HEK293T (cell line): ENCODE measurements around the gene BANK1.

Experiments
- CTCF ChIA-PET: fragments of 350-600 bp; formaldehyde crosslinking; extraction: SDS; loops from one replicate; lab custom pipeline; 2021; ENCODE audit warnings: antibody characterized with exemption, inconsistent platforms; lab: Yijun Ruan, JAX
- POLR2A ChIA-PET: fragments of 350-600 bp; formaldehyde crosslinking; extraction: SDS; loops from one replicate; lab custom pipeline; 2020; ENCODE audit warnings: antibody characterized with exemption, inconsistent platforms; lab: Yijun Ruan, JAX
- DNase-seq: peaks from one replicate; pipeline ENCODE4 v3.0.0; 2012; ENCODE audit warnings: mixed read lengths; ENCODE audit errors: extremely low spot score
- ARNT ChIP-seq: fragments of 450-650 bp; IDR thresholded peaks from 2 replicates; pipeline ENCODE4 v1.6.1; 2017; ENCODE audit warnings: mild to moderate bottlenecking
- BHLHE40 ChIP-seq: fragments of 450-650 bp; IDR thresholded peaks from 2 replicates; pipeline ENCODE4 v1.6.1; 2016; ENCODE audit warnings: mild to moderate bottlenecking, moderate library complexity, borderline replicate concordance
- CTBP1 ChIP-seq: fragments of 450-650 bp; IDR thresholded peaks from 2 replicates; pipeline ENCODE4 v1.6.1; 2016; ENCODE audit warnings: borderline replicate concordance
- ELF4 ChIP-seq: fragments of 450-650 bp; IDR thresholded peaks from 2 replicates; pipeline ENCODE4 v1.6.1; 2017; ENCODE audit warnings: antibody characterized with exemption
- FOXA1 ChIP-seq: fragments of 450-650 bp; IDR thresholded peaks from 2 replicates; pipeline ENCODE4 v1.6.1; 2016; ENCODE audit warnings: mild to moderate bottlenecking
- FOXK2 ChIP-seq: fragments of 450-650 bp; IDR thresholded peaks from 2 replicates; pipeline ENCODE4 v1.6.1; 2016; ENCODE audit warnings: mild to moderate bottlenecking
- FOXM1 ChIP-seq: fragments of 450-650 bp; IDR thresholded peaks from 2 replicates; pipeline ENCODE4 v1.6.1; 2017; ENCODE audit warnings: mild to moderate bottlenecking, borderline replicate concordance
- HDGF ChIP-seq: fragments of 450-650 bp; IDR thresholded peaks from 2 replicates; pipeline ENCODE4 v1.6.1; 2017; ENCODE audit warnings: antibody characterized with exemption, borderline replicate concordance
- L3MBTL2 ChIP-seq: fragments of 450-650 bp; conservative IDR thresholded peaks from 2 replicates; pipeline ENCODE4 v1.6.1; 2016; ENCODE audit warnings: mild to moderate bottlenecking
- LEF1 ChIP-seq: fragments of 450-650 bp; IDR thresholded peaks from 2 replicates; pipeline ENCODE4 v1.6.1; 2017; ENCODE audit warnings: mild to moderate bottlenecking, borderline replicate concordance
- NFRKB ChIP-seq: fragments of 450-650 bp; IDR thresholded peaks from 2 replicates; pipeline ENCODE4 v1.6.1; 2016; ENCODE audit warnings: mild to moderate bottlenecking, moderate library complexity
- PKNOX1 ChIP-seq: fragments of 450-650 bp; IDR thresholded peaks from 2 replicates; pipeline ENCODE4 v1.6.1; 2016
- SP1 ChIP-seq: fragments of 450-650 bp; IDR thresholded peaks from 2 replicates; pipeline ENCODE4 v1.6.1; 2017
- SUZ12 ChIP-seq: fragments of 450-650 bp; IDR thresholded peaks from 2 replicates; pipeline ENCODE4 v1.6.1; 2016; ENCODE audit warnings: mild to moderate bottlenecking
- TARDBP ChIP-seq: fragments of 450-650 bp; IDR thresholded peaks from 2 replicates; pipeline ENCODE4 v1.6.1; 2016
- ZNF384 ChIP-seq: fragments of 450-650 bp; IDR thresholded peaks from 2 replicates; pipeline ENCODE4 v1.6.1; 2016

The BANK1 gene

GRCh38 chr4:101973361-101973760 lies 182.8 kb downstream of the BANK1 start:
- DNase-seq, result no peak
- POLR2A ChIA-PET, result no interaction called here
- no peak for TF ChIP-seq LEF1
- CTCF ChIA-PET, result no interaction called here

- no peak for DNase-seq
- CTCF ChIA-PET, result interaction anchor here (0.6 kb wide), 1 partner anchor 1338 kb away, joined by 3 read pairs; no protein-coding TSS in a partner anchor
- POLR2A ChIA-PET, result no interaction called here
- TF ChIP-seq L3MBTL2 (no peak), SP1 (no peak), NFRKB (no peak), HDGF (no peak)
Observed at GRCh38 chr4:101977076-101977475, 186.5 kb downstream of the BANK1 start.

- TF ChIP-seq HDGF (no peak), ZNF384 (no peak), SUZ12 (no peak), ARNT (no peak), SP1 (no peak), FOXM1 (no peak), L3MBTL2 (no peak), PKNOX1 (no peak), NFRKB (no peak), CTBP1 (no peak), FOXK2 (no peak), TARDBP (no peak), FOXA1 (no peak), BHLHE40 (no peak), ELF4 (no peak)
- CTCF ChIA-PET, result interaction anchor here (0.6 kb wide), 1 partner anchor 1130 kb away, joined by 3 read pairs; no protein-coding TSS in a partner anchor
- POLR2A ChIA-PET, result no interaction called here
Observed at GRCh38 chr4:101981756-101982155, 191.2 kb downstream of the BANK1 start.

GRCh38 chr4:101983835-101984234 lies 193.3 kb downstream of the BANK1 start:
- POLR2A ChIA-PET, result no interaction called here
- no peak for TF ChIP-seq SP1
- TF ChIP-seq BHLHE40, result no peak
- TF ChIP-seq FOXM1, result no peak
- no peak for TF ChIP-seq ELF4
- no peak for TF ChIP-seq FOXK2
- TF ChIP-seq L3MBTL2, result no peak
- TF ChIP-seq LEF1, result no peak
- no peak for TF ChIP-seq HDGF
- no peak for TF ChIP-seq NFRKB
- no peak for TF ChIP-seq TARDBP
- TF ChIP-seq ARNT, result no peak
- no peak for TF ChIP-seq PKNOX1
- TF ChIP-seq SUZ12, result no peak
- TF ChIP-seq ZNF384, result no peak
- TF ChIP-seq CTBP1, result no peak
- CTCF ChIA-PET, result interaction anchor here (0.6 kb wide), 1 partner anchor 244 kb away, joined by 4 read pairs; no protein-coding TSS in a partner anchor
- DNase-seq, result no peak

More at GRCh38 chr4:101981756-101982155, 191.2 kb downstream of the BANK1 start:
- no peak for DNase-seq

- CTCF ChIA-PET, result no interaction called here
- DNase-seq, result no peak
- TF ChIP-seq FOXA1 (no peak), ZNF384 (no peak), ARNT (no peak), FOXK2 (no peak)
- POLR2A ChIA-PET, result no interaction called here
Observed at GRCh38 chr4:101987623-101988243, 197.2 kb downstream of the BANK1 start.

- POLR2A ChIA-PET, result no interaction called here
- CTCF ChIA-PET, result interaction anchor here (0.6 kb wide), 2 partner anchors 10 to 268 kb away, joined by 3 read pairs; no protein-coding TSS in a partner anchor
- DNase-seq, result no peak
- TF ChIP-seq SUZ12 (no peak), CTBP1 (no peak), SP1 (no peak), BHLHE40 (no peak), TARDBP (no peak), FOXM1 (no peak), ZNF384 (no peak), HDGF (no peak), NFRKB (no peak), LEF1 (no peak), FOXK2 (no peak), ELF4 (no peak), L3MBTL2 (no peak), PKNOX1 (no peak), FOXA1 (no peak), ARNT (no peak)
Observed at GRCh38 chr4:101989551-101989950, 199.0 kb downstream of the BANK1 start.
